Mammary epithelial cell (primary cell): ENCODE data around the gene SRRT.

ENCODE experiments used
- EZH2 ChIP-seq: IDR thresholded peaks from 2 replicates; pipeline ENCODE4 v1.6.1; 2012; ENCODE audit warnings: low read length, inconsistent platforms, borderline replicate concordance
- TF ChIP-seq, protein P1 (sequence below), 2 donors: IDR thresholded peaks in 1 of 2; conservative IDR thresholded peaks in 1 of 2; 2 replicates each; pipeline ENCODE4 v1.5.1; 2011 to 2012; ENCODE audit warnings: inconsistent platforms in 2 of 2, low read length in 2 of 2, mild to moderate bottlenecking in 2 of 2, control low read depth in 1 of 2, low read depth in 1 of 2; ENCODE audit not compliant: insufficient read depth in 1 of 2; ENCODE audit errors: extremely low read depth in 1 of 2

DNA sequence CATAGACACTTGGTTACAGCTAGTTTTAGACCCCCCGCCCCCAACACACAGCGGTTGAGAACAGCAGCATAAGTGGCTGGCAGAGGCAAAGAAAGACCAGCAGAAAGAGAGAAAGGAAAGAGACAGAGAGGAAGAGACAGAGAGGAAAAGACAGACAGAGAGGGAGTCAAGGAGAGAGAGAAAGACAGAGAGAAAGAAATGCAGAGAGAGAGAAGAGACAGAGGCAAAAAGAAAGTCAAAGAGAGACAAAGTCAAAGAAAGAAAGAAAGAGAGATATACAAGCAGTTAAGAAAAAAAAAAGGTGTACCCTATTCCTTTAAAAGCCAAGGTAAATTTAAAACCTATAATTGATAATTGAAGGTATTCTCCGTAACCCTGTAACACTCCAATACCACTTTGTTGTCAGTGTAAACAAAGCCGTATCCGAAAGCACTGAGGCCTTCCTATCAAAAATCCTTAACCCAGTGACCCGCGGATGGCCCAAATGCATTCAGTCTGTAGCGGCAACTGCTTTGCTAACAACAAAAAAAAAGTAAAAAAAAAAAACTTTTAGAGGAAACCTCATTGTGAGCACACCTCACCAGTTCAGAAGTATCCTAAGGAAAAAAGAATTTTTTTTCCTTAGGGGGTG lies 34.3 kb upstream of the SRRT start:
- TF ChIP-seq, protein P1, sequence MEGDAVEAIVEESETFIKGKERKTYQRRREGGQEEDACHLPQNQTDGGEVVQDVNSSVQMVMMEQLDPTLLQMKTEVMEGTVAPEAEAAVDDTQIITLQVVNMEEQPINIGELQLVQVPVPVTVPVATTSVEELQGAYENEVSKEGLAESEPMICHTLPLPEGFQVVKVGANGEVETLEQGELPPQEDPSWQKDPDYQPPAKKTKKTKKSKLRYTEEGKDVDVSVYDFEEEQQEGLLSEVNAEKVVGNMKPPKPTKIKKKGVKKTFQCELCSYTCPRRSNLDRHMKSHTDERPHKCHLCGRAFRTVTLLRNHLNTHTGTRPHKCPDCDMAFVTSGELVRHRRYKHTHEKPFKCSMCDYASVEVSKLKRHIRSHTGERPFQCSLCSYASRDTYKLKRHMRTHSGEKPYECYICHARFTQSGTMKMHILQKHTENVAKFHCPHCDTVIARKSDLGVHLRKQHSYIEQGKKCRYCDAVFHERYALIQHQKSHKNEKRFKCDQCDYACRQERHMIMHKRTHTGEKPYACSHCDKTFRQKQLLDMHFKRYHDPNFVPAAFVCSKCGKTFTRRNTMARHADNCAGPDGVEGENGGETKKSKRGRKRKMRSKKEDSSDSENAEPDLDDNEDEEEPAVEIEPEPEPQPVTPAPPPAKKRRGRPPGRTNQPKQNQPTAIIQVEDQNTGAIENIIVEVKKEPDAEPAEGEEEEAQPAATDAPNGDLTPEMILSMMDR (conservative IDR thresholded peaks at IDR 0.05 in 1 of 2, IDR thresholded peaks at IDR 0.05 in 1 of 2; ENCODE audit: extremely low read depth in 1 of 2, insufficient read depth in 1 of 2, low read depth in 1 of 2, low read length in 2 of 2): no peak
- TF ChIP-seq EZH2: no peak
